ENCODE results near the gene PRRT1B.

PRRT1B gene

GRCh38 chr9:131554087-131554842 is 8.9 kb downstream of the PRRT1B start:
- DNase-seq = no peak

- DNase-seq = no peak
Observed at GRCh38 chr9:131554843-131555351, 9.6 kb downstream of the PRRT1B start.

GRCh38 chr9:131555841-131556673 is 10.7 kb downstream of the PRRT1B start:
- DNase-seq = no peak

GRCh38 chr9:131557855-131558548 is 12.7 kb downstream of the PRRT1B start:
- no peak for DNase-seq

GRCh38 chr9:131559421-131560000 is 14.2 kb downstream of the PRRT1B start:
- no peak for DNase-seq

GRCh38 chr9:131562032-131562959 is 17.0 kb downstream of the PRRT1B start:
- no peak for DNase-seq

GRCh38 chr9:131565369-131565768 is 20.0 kb downstream of the PRRT1B start:
- DNase-seq = no peak

GRCh38 chr9:131566158-131566557 is 20.8 kb downstream of the PRRT1B start:
- no peak for DNase-seq

- DNase-seq = no peak
Observed at GRCh38 chr9:131567910-131568309, 22.6 kb downstream of the PRRT1B start.

GRCh38 chr9:131574730-131575640 is 29.7 kb downstream of the PRRT1B start:
- no peak for DNase-seq

GRCh38 chr9:131575946-131576853 is 30.9 kb downstream of the PRRT1B start:
- no peak for DNase-seq

GRCh38 chr9:131577005-131578000 is 32.0 kb downstream of the PRRT1B start:
- DNase-seq = no peak

GRCh38 chr9:131578021-131578420 is 32.7 kb downstream of the PRRT1B start:
- no peak for DNase-seq

GRCh38 chr9:131578731-131579504 is 33.6 kb downstream of the PRRT1B start:
- DNase-seq = no peak

GRCh38 chr9:131579789-131580211 is 34.5 kb downstream of the PRRT1B start:
- DNase-seq = no peak

GRCh38 chr9:131580358-131580757 is 35.0 kb downstream of the PRRT1B start:
- DNase-seq = no peak

GRCh38 chr9:131582056-131582455 is 36.7 kb downstream of the PRRT1B start:
- DNase-seq = no peak
